Suprapubic skin (tissue), 4 donors: ENCODE data around the gene PDIK1L.

Experiments
- EP300 ChIP-seq: sonication (generic); formaldehyde crosslinking; IDR thresholded peaks from one replicate; pipeline ENCODE4 v1.6.1; 2017; ENCODE audit warnings: antibody characterized with exemption
- POLR2AphosphoS5 ChIP-seq, 3 donors: sonication (generic); formaldehyde crosslinking; IDR thresholded peaks; one replicate each; pipeline ENCODE4 v1.6.1; 2017; ENCODE audit warnings: antibody characterized with exemption in 3 of 3

DNA sequence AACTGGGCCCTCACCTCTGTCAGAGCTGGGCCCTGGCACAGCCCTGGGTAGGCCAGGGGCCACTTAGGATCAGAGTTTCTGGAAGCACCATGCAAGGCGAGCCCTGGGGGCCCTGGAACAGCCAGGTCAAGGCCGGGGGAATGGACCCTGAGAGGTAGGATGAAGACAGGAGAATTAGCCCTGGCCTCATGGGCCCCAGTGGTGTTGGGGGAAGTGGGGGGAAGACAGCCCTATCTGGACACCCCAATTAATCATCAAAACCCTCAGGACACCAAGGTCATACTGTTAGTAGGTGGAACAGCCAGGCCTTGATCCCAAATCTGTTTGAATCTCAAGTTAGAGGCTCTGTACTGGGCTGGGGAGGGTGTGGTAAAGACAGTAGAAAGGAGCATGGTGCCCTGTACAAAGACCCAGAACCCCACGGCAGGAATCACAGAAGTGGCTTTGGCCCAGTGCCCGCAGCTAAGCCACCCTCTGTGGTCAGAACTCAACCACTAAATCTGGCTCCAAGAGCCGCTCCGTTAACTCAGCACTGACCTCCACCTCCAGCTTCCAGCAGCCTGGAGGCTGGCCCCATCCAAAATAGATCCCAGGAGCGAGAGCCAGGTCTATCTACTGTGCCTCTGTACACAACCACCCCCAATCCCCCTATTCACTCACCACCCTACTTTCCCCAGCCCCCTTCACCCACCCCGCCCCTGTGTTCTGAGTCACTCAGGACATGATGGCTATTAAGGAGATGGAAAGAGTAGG is 30.2 kb upstream of the PDIK1L start:
- TF ChIP-seq POLR2AphosphoS5 (IDR thresholded peaks at IDR 0.05) (no peak), EP300 (no peak)
